ENCODE measurements around the gene PCED1A.

GRCh38 chr20:2873747-2874041 is 33.2 kb upstream of the PCED1A start:
- no peak for TF ChIP-seq CTCF (IDR thresholded peaks at IDR 0.05; ENCODE audit: low read depth, low read length, missing input control)
- no peak for TF ChIP-seq MAX (IDR thresholded peaks at IDR 0.05)
- no peak for TF ChIP-seq TAF1 (conservative IDR thresholded peaks at IDR 0.05)
- TF ChIP-seq JUND (IDR thresholded peaks at IDR 0.05) = no peak
- TF ChIP-seq RAD21 (IDR thresholded peaks at IDR 0.05) = no peak
- TF ChIP-seq YY1 (IDR thresholded peaks at IDR 0.05) = no peak
- no peak for TF ChIP-seq ATF3 (IDR thresholded peaks at IDR 0.05)
- no peak for TF ChIP-seq FOXA1 (IDR thresholded peaks at IDR 0.05)
- TF ChIP-seq HNF4A (conservative IDR thresholded peaks at IDR 0.05) = no peak
- TF ChIP-seq GABPA (IDR thresholded peaks at IDR 0.05 in 1 of 2, conservative IDR thresholded peaks at IDR 0.05 in 1 of 2) = no peak
- no peak for TF ChIP-seq SP1 (IDR thresholded peaks at IDR 0.05)
- no peak for TF ChIP-seq EGR1 (IDR thresholded peaks at IDR 0.05; ENCODE audit: low read depth in 2 of 2)
- TF ChIP-seq REST (IDR thresholded peaks at IDR 0.05) = no peak
- no peak for TF ChIP-seq NR2F2 (IDR thresholded peaks at IDR 0.05)

Data from liver (tissue), 3 donors.